ENCODE measurements around the gene ACKR2. TPM values are rescaled to one million over a fixed set of nuclear protein-coding genes. Genes with fewer than 3 reads are reported as not detected.
A peak's percentile ranks its signal among the peaks of the same experiment; 100 is the strongest.

Gene ACKR2
- total RNA-seq, 4 donors from 2014 or later, result 5.6 to 15.3 (median 10.7) TPM

- Histone ChIP-seq H3K27me3 (no peaks in the 10 kb centered on the region), H3K27ac (no peak overlapping the region), H3K4me3 (replicated peaks in 1 of 3) (no peak overlapping the region), H3K9me3 (no peaks in the 10 kb centered on the region), H3K36me3 (no peaks in the 10 kb centered on the region), H3K4me1 (peaks cover 26 to 32% of the 10 kb centered on the region in 2 donors)
- DNase-seq, result no peak
- intact Hi-C loops (cut with DNase I), result no loop called here
- TF ChIP-seq CTCF (IDR thresholded peaks at IDR 0.05), result no peak
- TF ChIP-seq POLR2A (IDR thresholded peaks at IDR 0.05), result no peak
- 93 to 94% methylated on average over 4 of the region's 4 CpGs for WGBS, 2 donors
These were observed 7.5 kb upstream of the ACKR2 start for GRCh38 chr3:42801784-42802183.

- intact Hi-C loops (cut with DNase I), result no loop called here
- H3K4me1 ChIP-seq, result peaks cover 26 to 32% of the 10 kb centered on the region in 2 donors
- peak overlapping the region; percentile 27 to 97 (median 77) for H3K4me3 ChIP-seq (replicated peaks in 1 of 3)
- H3K9me3 ChIP-seq, result no peaks in the 10 kb centered on the region
- peak overlapping the region; percentile 96 to 98 (median 97) for H3K27ac ChIP-seq
- 37 to 39% methylated on average over 11 of the region's 11 CpGs for WGBS, 2 donors
- no peaks in the 10 kb centered on the region for H3K36me3 ChIP-seq
- H3K27me3 ChIP-seq, result no peaks in the 10 kb centered on the region
- DNase-seq, result no peak
- no peak for TF ChIP-seq CTCF (IDR thresholded peaks at IDR 0.05)
- TF ChIP-seq POLR2A (IDR thresholded peaks at IDR 0.05), result no peak
These were observed 6.3 kb upstream of the ACKR2 start for GRCh38 chr3:42802876-42803413.

GRCh38 chr3:42803414-42804105, 5.7 kb upstream of the ACKR2 start:
- H3K36me3 ChIP-seq, result no peaks in the 10 kb centered on the region
- DNase-seq, result peak; percentile 51 to 56
- intact Hi-C loops (cut with DNase I), result no loop called here
- WGBS, 2 donors, result 1% methylated on average over 33 of the region's 33 CpGs
- no peaks in the 10 kb centered on the region for H3K27me3 ChIP-seq
- H3K9me3 ChIP-seq, result no peaks in the 10 kb centered on the region
- H3K27ac ChIP-seq, result peak overlapping the region; percentile 96 to 98 (median 97)
- TF ChIP-seq CTCF (IDR thresholded peaks at IDR 0.05) (no peak), POLR2A (IDR thresholded peaks at IDR 0.05) (no peak)
- H3K4me3 ChIP-seq (replicated peaks in 1 of 3), result peak overlapping the region; percentile 27 to 97 (median 77)
- peaks cover 26 to 32% of the 10 kb centered on the region in 2 donors for H3K4me1 ChIP-seq

- no peaks in the 10 kb centered on the region for H3K36me3 ChIP-seq
- peak; percentile 81 to 100 for TF ChIP-seq POLR2A (IDR thresholded peaks at IDR 0.05)
- TF ChIP-seq CTCF (IDR thresholded peaks at IDR 0.05), result no peak
- WGBS, 2 donors, result 0 to 2% methylated on average over 26 to 27 of the region's 63 CpGs
- peak; percentile 97 for DNase-seq
- peaks cover 26 to 32% of the 10 kb centered on the region in 2 donors for H3K4me1 ChIP-seq
- peak within 1 kb of the TSS; percentile 96 to 98 (median 97) for H3K27ac ChIP-seq
- H3K9me3 ChIP-seq, result no peaks in the 10 kb centered on the region
- peak within 1 kb of the TSS; percentile 27 to 97 (median 77) for H3K4me3 ChIP-seq (replicated peaks in 1 of 3)
- intact Hi-C loops (cut with DNase I), result no loop called here
- H3K27me3 ChIP-seq, result no peaks in the 10 kb centered on the region
These were observed 5.0 kb upstream of the ACKR2 start, which contains the start of gene HIGD1A for GRCh38 chr3:42804106-42804830. TSS of gene HIGD1A (minus strand) at chr3:42804490. CDS start at chr3:42794253, 10,237 bp downstream.

GRCh38 chr3:42804831-42805132, 4.5 kb upstream of the ACKR2 start:
- Histone ChIP-seq H3K4me1 (peaks cover 26 to 31% of the 10 kb centered on the region in 2 donors), H3K4me3 (replicated peaks in 1 of 3) (peak overlapping the region; percentile 27 to 77 (median 44)), H3K36me3 (no peaks in the 10 kb centered on the region), H3K27ac (peak overlapping the region; percentile 96 to 98 (median 97)), H3K9me3 (no peaks in the 10 kb centered on the region), H3K27me3 (no peaks in the 10 kb centered on the region)
- intact Hi-C loops (cut with DNase I), result no loop called here
- TF ChIP-seq POLR2A (IDR thresholded peaks at IDR 0.05) (no peak), CTCF (IDR thresholded peaks at IDR 0.05) (no peak)
- no peak for DNase-seq
- WGBS, 2 donors, result 0 to 1% methylated on average over 13 of the region's 13 CpGs

Data from thyroid gland (tissue), 4 donors.